Sigmoid colon (tissue), 7 donors: Measurements from ENCODE around the gene FBXL13. TPM values are rescaled to one million over a fixed set of nuclear protein-coding genes. Genes with fewer than 3 reads are reported as not detected.

Experiments
- DNase-seq: peaks from one replicate; pipeline ENCODE4 v3.0.0-alpha.2; 2019
- H3K27ac ChIP-seq, 4 donors: fragments of 200-600 bp; sonication (generic); one replicate each; pipeline ENCODE4 v1.5.1; 2016 to 2019; ENCODE audit warnings: mild to moderate bottlenecking in 1 of 4
- H3K27me3 ChIP-seq, 3 donors: fragments of 200-600 bp; sonication (generic); one replicate each; pipeline ENCODE4 v1.5.1; 2019; ENCODE audit warnings: mild to moderate bottlenecking in 1 of 3
- H3K36me3 ChIP-seq, 4 donors: fragments of 200-600 bp; sonication (generic); one replicate each; pipeline ENCODE4 v1.5.1; 2016 to 2019
- H3K4me1 ChIP-seq, 4 donors: fragments of 200-600 bp; sonication (generic); one replicate each; pipeline ENCODE4 v1.5.1; 2017 to 2019
- H3K4me3 ChIP-seq, 4 donors: fragments of 200-600 bp; sonication (generic); one replicate each; pipeline ENCODE4 v1.5.1; 2017 to 2019; ENCODE audit warnings: mild to moderate bottlenecking in 2 of 4, moderate library complexity in 1 of 4
- H3K9me3 ChIP-seq, 4 donors: fragments of 200-600 bp in 3 of 4; sonication (generic) in 3 of 4; one replicate each; pipeline versions ENCODE4 v1.5.1 to v1.6.1; 2013 to 2019
- CTCF ChIP-seq, 4 experiments: fragments of 450-650 bp in 3 of 4; fragments of 200-600 bp in 1 of 4; IDR thresholded peaks; one replicate each; pipeline ENCODE4 v1.5.1; 2016 to 2019; ENCODE audit warnings: antibody characterized with exemption in 4 of 4, mild to moderate bottlenecking in 3 of 4, moderate library complexity in 2 of 4
- EP300 ChIP-seq, 4 donors: sonication (generic); formaldehyde crosslinking; IDR thresholded peaks; one replicate each; pipeline ENCODE4 v1.6.1; 2017; ENCODE audit warnings: antibody characterized with exemption in 4 of 4
- POLR2A ChIP-seq, 2 donors: fragments of 450-650 bp; IDR thresholded peaks; one replicate each; pipeline ENCODE4 v1.6.1; 2016; ENCODE audit warnings: antibody characterized with exemption in 2 of 2, mild to moderate bottlenecking in 2 of 2, moderate library complexity in 2 of 2
- POLR2AphosphoS5 ChIP-seq, 4 donors: sonication (generic); formaldehyde crosslinking; IDR thresholded peaks; one replicate each; pipeline ENCODE4 v1.6.1; 2017; ENCODE audit warnings: antibody characterized with exemption in 4 of 4
- WGBS, 2 donors: extraction: QIAGEN DNeasy Blood & Tissue Kit; methylation state at CpG; one replicate each; pipeline ENCODE4 v1.1.7; 2013; 5-methylcytosine and 5-hydroxymethylcytosine counted together
- intact Hi-C: fragments of 100-400 bp; cut with DNase I; formaldehyde crosslinking; loops from one replicate; pipeline ENCODE4 v1.15.1; 2023
- polyA plus RNA-seq, 3 donors: library from polyadenylated mRNA; stranded (reverse); fragments of 200-250 nt; gene quantifications; one replicate each; pipeline ENCODE4 v1.2.3, GENCODE V29; 2013
- total RNA-seq, 4 donors: library from RNA; depleted of rRNA; stranded (reverse); fragments of >200 nt; gene quantifications; one replicate each; pipeline ENCODE4 v1.1.0, GENCODE V29; 2016
- donor health status: healthy with polysubstance abuse.
- donor health status: Bipolar disorder and iron deficiency.
- donor health status: healthy.

Gene FBXL13
- total and polyA plus RNA-seq, 7 donors, result 0.38 to 3.3 (median 2.5) TPM; not detected in 2

- no peaks in the 10 kb centered on the region for H3K9me3 ChIP-seq
- H3K36me3 ChIP-seq, result peaks cover 0 to 27% (median 3%) of the 10 kb centered on the region in 4 donors
- TF ChIP-seq POLR2AphosphoS5 (IDR thresholded peaks at IDR 0.05) (no peak), CTCF (IDR thresholded peaks at IDR 0.05) (no peak), EP300 (IDR thresholded peaks at IDR 0.05) (no peak), POLR2A (IDR thresholded peaks at IDR 0.05) (no peak)
- no peaks in the 10 kb centered on the region for H3K27me3 ChIP-seq
- H3K4me1 ChIP-seq, result no peaks in the 10 kb centered on the region
- 79 to 91% methylated on average over 2 of the region's 2 CpGs for WGBS, 2 donors
- H3K27ac ChIP-seq, result no peak overlapping the region
- no peak for DNase-seq
- intact Hi-C loops, result no loop called here
- H3K4me3 ChIP-seq, result no peak overlapping the region
Measured at GRCh38 chr7:102830197-102830596, 244.4 kb downstream of the FBXL13 start.

GRCh38 chr7:102829075-102829474 lies 245.5 kb downstream of the FBXL13 start:
- no peak overlapping the region for H3K27ac ChIP-seq
- peaks cover 0 to 27% (median 3%) of the 10 kb centered on the region in 4 donors for H3K36me3 ChIP-seq
- TF ChIP-seq EP300 (IDR thresholded peaks at IDR 0.05), result no peak
- no peak for TF ChIP-seq POLR2A (IDR thresholded peaks at IDR 0.05)
- TF ChIP-seq POLR2AphosphoS5 (IDR thresholded peaks at IDR 0.05), result no peak
- no peak for TF ChIP-seq CTCF (IDR thresholded peaks at IDR 0.05)
- H3K4me1 ChIP-seq, result no peaks in the 10 kb centered on the region
- no peak overlapping the region for H3K4me3 ChIP-seq
- no peaks in the 10 kb centered on the region for H3K27me3 ChIP-seq
- no peaks in the 10 kb centered on the region for H3K9me3 ChIP-seq
- DNase-seq, result no peak
- WGBS, 2 donors, result 98 to 99% methylated on average over 3 of the region's 3 CpGs
- intact Hi-C loops, result no loop called here

- 95 to 99% methylated on average over 2 of the region's 2 CpGs for WGBS, 2 donors
- Histone ChIP-seq H3K4me1 (no peaks in the 10 kb centered on the region), H3K36me3 (peaks cover 0 to 27% (median 3%) of the 10 kb centered on the region in 4 donors), H3K9me3 (no peaks in the 10 kb centered on the region), H3K27ac (no peak overlapping the region), H3K4me3 (no peak overlapping the region), H3K27me3 (no peaks in the 10 kb centered on the region)
- TF ChIP-seq POLR2AphosphoS5 (IDR thresholded peaks at IDR 0.05) (no peak), POLR2A (IDR thresholded peaks at IDR 0.05) (no peak), CTCF (IDR thresholded peaks at IDR 0.05) (no peak), EP300 (IDR thresholded peaks at IDR 0.05) (no peak)
- no peak for DNase-seq
- intact Hi-C loops, result no loop called here
Measured at GRCh38 chr7:102828286-102828685, 246.3 kb downstream of the FBXL13 start.

- TF ChIP-seq CTCF (IDR thresholded peaks at IDR 0.05), result no peak
- no peak for TF ChIP-seq EP300 (IDR thresholded peaks at IDR 0.05)
- no peak for TF ChIP-seq POLR2AphosphoS5 (IDR thresholded peaks at IDR 0.05)
- TF ChIP-seq POLR2A (IDR thresholded peaks at IDR 0.05), result no peak
- Histone ChIP-seq H3K27me3 (no peaks in the 10 kb centered on the region), H3K4me1 (no peaks in the 10 kb centered on the region), H3K27ac (no peak overlapping the region), H3K36me3 (peaks cover 0 to 15% (median 0%) of the 10 kb centered on the region in 4 donors), H3K4me3 (no peak overlapping the region), H3K9me3 (no peaks in the 10 kb centered on the region)
- 92 to 93% methylated on average over 6 of the region's 6 CpGs for WGBS, 2 donors
- intact Hi-C loops, result no loop called here
- no peak for DNase-seq
Measured at GRCh38 chr7:102823390-102824119, 251.0 kb downstream of the FBXL13 start.
